Stimulated activated CD8-positive, alpha-beta memory T cell treated with anti-CD3 and anti-CD28 coated beads, Interleukin-12 subunit alpha, Interleukin-12 subunit beta, amount 100 ng/mL, for 24 hours (primary cell): Measurements from ENCODE around the gene AHNAK2.

Source experiments
- DNase-seq: peaks from one replicate; pipeline ENCODE4 v3.0.0-alpha.2; 2020; ENCODE audit errors: extremely low read depth

The AHNAK2 gene

GRCh38 chr14:104939666-104940410, 38.3 kb downstream of the AHNAK2 start:
- DNase-seq: no peak

GRCh38 chr14:104938960-104939359, 39.2 kb downstream of the AHNAK2 start:
- no peak for DNase-seq

GRCh38 chr14:104938436-104938835, 39.7 kb downstream of the AHNAK2 start:
- DNase-seq: no peak

DNA sequence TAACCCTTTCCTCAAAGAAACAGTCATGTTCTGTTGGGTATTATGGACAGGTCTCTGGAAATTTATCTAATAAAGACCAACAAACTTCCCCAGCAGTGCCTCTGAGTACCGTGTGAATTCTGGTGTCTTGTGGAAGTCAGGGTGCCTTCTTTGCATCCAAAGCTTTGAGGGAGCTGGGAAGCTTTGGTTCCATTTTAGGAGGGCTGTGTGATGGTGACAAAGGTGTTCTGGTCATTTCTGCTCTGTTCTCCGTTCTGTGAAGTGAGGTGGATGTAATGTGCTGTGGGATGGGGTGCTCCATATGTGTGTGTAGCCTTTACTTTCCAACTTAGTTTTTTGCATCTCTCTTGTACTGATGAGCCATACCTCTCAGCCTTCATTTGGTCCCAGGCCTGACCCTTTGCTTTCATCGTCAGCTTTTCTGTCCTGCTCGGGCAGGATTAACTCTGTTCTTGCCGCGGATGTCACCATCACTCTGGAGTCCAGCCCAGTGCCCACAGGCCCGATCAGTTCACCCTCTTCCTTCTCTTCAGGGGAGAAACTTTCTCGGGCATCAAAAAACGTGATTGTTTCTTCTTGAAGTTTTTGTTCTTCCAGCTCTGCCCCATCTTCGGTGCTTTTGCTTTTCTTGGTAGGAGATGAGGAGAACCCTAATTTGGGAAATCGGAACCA, 40.3 kb downstream of the AHNAK2 start:
- DNase-seq: no peak

DNA sequence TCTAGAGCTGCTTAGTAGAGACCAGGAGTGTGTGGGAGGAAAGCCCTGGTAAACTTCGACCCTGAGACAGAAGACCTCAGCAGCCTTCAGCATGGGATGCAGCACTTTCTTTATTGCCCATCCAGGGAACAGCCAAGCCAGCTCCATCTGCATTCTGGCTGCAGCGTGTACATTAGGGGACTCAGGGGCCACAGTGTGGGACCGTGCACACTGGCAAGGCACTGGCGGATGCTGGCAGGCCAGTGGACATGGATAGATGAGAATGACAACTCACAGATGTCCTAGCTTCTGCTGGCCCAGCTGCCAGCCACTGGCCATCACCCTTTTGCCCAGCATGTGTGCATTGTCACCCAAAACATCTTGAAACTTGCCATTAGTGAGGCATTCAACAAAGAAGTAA, 41.0 kb downstream of the AHNAK2 start:
- DNase-seq: no peak

- DNase-seq: no peak
Observed at GRCh38 chr14:104936361-104937155, 41.6 kb downstream of the AHNAK2 start.

DNA sequence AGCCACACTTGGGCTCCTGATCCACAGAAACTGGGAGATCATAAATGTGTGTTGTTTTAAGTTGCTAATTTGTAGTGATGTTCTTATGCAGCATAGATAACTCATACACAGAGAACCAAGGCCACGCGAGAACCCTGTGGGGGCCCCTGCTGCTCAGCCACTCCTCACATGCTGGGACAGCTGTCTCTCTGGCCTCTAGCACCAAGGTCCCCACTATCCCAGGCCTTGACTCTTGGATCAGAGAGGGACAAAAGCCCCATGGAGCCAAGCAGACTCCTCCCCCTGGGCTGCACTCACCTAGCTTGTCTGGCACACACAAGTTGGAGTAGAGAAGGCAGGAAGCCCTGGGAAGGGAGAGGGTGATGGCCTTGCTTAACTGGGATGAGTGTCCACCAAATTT, 42.2 kb downstream of the AHNAK2 start:
- no peak for DNase-seq

- no peak for DNase-seq
Observed at GRCh38 chr14:104935026-104935650, 43.0 kb downstream of the AHNAK2 start.

GRCh38 chr14:104933746-104934733, 44.1 kb downstream of the AHNAK2 start:
- no peak for DNase-seq

DNA sequence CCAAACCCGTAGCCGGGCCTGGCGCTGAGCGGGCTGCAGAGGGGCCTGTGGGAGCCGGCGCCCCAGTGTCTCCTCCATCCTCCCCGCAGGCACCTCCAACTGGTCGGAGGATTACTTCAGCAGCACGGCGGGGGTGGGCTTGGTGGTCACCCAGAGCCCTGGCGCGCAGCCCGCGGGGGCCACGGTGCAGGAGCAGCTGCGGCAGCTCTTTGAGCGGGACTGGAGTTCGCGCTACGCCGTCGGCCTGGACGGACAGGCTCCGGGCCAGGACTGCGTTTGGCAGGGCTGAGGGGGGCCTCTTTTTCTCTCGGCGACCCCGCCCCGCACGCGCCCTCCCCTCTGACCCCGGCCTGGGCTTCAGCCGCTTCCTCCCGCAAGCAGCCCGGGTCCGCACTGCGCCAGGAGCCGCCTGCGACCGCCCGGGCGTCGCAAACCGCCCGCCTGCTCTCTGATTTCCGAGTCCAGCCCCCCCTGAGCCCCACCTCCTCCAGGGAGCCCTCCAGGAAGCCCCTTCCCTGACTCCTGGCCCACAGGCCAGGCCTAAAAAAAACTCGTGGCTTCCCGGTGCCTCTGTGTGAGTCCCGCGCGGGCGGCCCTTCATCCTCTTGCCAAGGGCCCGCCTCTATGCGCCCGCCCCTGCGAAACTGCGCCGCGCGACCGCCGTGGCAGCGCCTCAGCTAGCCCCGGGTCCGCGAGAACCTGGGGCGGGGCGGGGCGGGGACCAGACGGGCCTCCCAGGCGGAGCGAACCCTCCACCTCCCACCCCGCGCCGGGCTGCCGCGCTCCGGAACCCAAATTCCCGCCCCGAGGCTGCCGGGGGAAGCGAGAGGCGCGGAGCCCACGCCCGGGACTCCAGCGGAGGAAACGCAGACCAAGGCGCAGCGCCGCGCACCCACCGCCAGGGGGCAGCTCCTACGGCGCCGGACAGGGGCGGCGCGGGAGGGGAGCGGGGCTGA, 45.2 kb downstream of the AHNAK2 start:
- peak; percentile 72 for DNase-seq

DNA sequence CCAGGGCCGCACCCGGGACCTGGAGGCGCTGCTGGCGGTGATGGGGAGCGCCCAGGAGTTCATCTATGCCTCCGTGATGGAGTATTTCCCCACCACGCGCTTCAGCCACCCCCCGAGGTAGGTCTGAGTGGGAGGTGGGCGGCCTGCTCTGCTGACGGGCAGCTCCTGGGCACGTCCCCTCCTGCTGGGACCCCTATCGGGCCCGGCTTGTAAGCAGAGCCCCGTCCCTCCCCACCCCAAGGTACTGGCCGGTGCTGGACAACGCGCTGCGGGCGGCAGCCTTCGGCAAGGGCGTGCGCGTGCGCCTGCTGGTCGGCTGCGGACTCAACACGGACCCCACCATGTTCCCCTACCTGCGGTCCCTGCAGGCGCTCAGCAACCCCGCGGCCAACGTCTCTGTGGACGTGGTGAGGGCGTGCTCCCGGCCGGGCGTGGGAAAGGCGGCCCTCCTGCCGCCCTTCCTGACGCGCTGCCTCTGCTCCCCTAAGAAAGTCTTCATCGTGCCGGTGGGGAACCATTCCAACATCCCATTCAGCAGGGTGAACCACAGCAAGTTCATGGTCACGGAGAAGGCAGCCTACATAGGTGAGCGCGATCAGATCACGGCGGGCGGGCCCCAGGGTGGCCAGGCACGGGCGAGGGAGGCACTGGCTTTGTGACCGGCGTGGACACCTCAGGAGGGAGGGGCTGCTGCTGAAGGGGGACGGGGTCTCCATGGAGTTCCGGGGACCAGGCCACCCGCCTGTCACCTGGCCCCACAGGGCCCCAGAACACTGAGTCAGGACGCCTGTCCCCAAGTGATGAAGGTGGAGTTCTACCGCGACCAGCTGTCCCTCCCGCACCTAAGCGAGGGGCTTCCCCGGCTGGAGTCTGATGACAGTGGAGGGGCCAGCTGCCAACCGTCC, 46.2 kb downstream of the AHNAK2 start:
- no peak for DNase-seq

- DNase-seq: no peak
Observed at GRCh38 chr14:104931304-104931770, 46.8 kb downstream of the AHNAK2 start.

- DNase-seq: no peak
Observed at GRCh38 chr14:104930526-104931303, 47.5 kb downstream of the AHNAK2 start.

- DNase-seq: no peak
Observed at GRCh38 chr14:104929268-104930230, 48.6 kb downstream of the AHNAK2 start.

DNA sequence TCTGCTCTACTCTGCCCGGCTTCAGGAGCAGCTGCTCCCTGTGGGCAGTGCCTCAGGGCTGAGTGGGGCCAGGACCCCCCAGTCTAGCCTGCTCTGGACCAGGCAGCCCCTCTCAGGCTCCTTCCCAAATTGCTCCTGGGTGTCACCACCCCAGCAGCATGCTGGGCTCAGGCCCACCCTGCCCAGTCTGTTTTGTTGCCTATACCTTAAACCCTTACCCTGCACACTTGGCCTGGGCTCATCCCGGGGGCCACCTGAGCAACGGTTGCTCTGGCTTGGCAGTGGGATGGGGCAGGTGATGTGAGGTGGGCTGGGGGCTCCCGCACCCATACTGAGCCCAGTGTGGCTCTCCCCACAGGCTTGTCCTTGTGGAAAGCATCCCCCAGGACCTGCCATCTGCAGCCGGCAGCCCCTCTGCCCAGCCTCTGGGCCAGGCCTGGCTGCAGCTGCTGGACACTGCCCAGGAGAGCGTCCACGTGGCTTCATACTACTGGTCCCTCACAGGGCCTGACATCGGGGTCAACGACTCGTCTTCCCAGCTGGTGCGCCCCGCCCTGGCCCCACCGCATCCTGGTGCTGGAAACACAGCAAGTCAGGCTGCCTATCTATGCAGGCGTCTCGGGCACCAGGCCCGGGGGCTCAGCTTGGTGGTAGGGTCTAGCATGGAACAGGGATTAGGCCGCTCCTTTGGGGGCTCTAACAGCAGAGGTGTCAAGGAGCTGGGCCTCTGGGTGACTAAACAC, 49.6 kb downstream of the AHNAK2 start:
- no peak for DNase-seq

DNA sequence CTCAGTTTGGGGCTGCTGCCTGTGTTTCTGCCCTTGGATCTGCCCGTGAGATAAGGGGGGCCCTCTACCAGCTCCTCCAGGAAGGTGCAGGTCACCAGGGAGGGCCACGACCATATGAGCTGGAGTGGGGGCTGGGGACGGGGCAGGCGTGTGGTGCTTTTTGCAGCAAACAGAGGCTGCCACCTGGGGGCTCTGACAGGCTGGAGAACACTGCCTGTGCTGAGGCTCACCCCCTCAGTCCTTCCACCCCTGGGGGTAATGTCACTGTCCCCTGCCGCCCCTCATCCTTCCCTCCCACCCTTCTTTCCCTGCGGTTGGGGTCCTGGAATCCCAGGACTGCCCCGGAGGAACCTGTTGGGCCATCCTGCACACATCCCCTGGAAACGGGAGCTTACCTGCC, 50.3 kb downstream of the AHNAK2 start:
- DNase-seq: no peak
